ENCODE data around the gene NR1D2. TPM values are rescaled to one million over a fixed set of nuclear protein-coding genes. Genes with fewer than 3 reads are reported as not detected.

The NR1D2 gene
- 38.8 TPM for total RNA-seq

DNA sequence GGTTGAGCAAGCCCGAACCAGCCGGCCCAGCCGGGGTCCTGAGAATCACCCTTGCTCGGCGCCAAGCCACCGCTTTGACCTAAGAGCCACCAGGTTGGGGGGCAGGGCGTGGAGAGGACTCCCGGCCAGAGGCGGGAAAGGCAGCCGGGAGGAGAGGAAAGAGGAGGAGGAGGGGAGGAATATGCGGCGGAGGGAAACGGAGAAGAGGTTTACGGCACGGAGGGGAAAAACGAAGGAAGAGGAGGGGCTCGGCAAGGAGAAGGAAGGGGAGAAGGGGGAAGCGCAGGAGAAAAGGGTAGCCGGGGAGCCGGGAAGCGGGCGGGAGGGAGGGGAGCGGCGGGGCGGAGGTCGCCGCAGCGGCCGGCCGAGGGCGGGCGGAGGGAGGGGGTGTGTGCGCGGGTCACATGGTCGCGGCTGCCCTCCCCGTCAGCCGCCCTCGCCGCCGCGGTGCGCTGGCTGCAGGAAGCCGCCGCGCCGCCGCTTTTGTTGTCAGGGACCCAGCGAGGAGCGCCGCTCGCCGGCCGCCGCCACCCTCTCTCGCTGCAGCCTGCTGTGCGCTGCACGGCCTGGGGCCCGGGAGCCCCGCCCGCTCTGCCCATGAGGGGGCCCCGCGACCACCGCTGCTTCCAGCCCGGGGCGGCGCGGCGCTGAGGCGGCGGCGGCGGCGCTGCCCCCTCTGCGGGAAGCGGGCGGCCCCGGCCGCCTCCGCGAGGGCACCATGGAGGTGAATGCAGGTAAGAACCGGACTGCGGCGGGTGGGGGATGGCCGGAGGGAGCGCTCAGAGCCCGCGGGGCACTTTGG lies at the start of gene NR1D2:
NR1D2 (plus strand) TSS at position 426 of the 802 bp plus-strand sequence; CDS start at position 719, 293 bp downstream.

DNA sequence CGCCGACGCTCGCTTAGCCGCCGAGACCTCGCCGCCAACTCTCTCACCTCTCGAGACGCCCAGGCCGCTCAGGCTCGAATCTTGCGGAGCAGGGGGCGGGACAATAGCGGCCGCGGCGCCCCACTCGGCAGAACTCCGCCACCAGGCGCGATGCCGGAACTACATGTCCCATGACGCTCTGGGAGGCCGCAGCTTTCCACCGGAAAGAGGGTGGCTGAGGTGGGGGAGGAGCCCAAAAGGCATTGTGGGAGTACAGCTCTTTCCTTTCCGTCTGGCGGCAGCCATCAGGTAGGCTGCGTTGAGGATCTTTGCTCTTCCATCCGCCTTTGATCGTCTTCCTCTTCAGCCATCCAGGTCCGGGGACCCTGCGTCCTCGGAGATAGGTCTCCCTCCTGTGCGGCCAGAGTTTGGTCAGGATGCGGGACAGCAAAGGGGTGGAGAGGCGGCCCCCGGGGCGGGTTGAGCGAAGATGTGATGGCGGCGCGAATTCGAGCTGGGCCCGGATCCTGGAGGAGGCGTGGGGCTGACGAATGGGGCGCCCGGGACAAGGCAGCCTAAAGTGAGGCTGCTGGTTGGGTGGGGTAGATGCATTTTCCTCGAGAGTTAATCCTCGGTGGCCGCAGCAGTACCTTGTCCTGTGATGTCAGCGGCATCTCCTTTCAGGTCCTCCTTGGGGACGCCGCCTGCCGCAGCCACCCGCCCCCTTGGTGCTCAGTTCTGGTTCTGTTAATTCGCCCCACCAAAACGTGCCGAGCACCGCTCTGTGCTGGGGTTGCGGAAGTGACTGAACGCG lies 28.0 kb upstream of the NR1D2 start, which contains the start of the genes NKIRAS1 and RPL15:
NKIRAS1 (minus strand) TSS at position 105 of the 793 bp plus-strand sequence. CDS start 6,086 bp downstream, outside the sequence.
RPL15 (plus strand) TSS at position 247 of the 793 bp plus-strand sequence. CDS start 728 bp downstream, outside the sequence.

Other genes with a start within 250 kb of the NR1D2 start
- 84.8 TPM for gene UBE2E1, start 139.3 kb upstream of the NR1D2 start, total RNA-seq
- 31.6 TPM for gene NKIRAS1, start 28.3 kb upstream of the NR1D2 start, total RNA-seq
- gene RPL15, start 28.2 kb upstream of the NR1D2 start, total RNA-seq, result 2,360 TPM